Measurements from ENCODE around the gene STIM2.

GRCh38 chr4:26964994-26965393, 104.4 kb downstream of the STIM2 start:
- TF ChIP-seq CTCF (IDR thresholded peaks at IDR 0.05), result no peak
- TF ChIP-seq EP300 (IDR thresholded peaks at IDR 0.05), result no peak
- no peak for TF ChIP-seq POLR2AphosphoS5 (IDR thresholded peaks at IDR 0.05)

Data from esophagus muscularis mucosa (tissue), 4 donors.